IPS-20b (cell line): ENCODE measurements around the gene TMEM167B.

Source experiments
- H3K27ac ChIP-seq: one replicate; pipeline ENCODE4 v1.5.1; 2013; ENCODE audit warnings: low read length
- H3K27me3 ChIP-seq: 2 replicates; pipeline ENCODE4 v1.6.1; 2013; ENCODE audit warnings: mild to moderate bottlenecking, low read length, inconsistent platforms; ENCODE audit not compliant: insufficient read depth
- H3K36me3 ChIP-seq: 2 replicates; pipeline ENCODE4 v1.6.1; 2013; ENCODE audit warnings: low read depth, mild to moderate bottlenecking, inconsistent platforms, low read length, moderate library complexity; ENCODE audit not compliant: insufficient read depth
- H3K4me1 ChIP-seq: 2 replicates; pipeline ENCODE4 v1.6.1; 2013; ENCODE audit warnings: mild to moderate bottlenecking, control low read depth, inconsistent platforms, low read length, moderate library complexity; ENCODE audit not compliant: insufficient read depth
- H3K4me3 ChIP-seq: 2 replicates; pipeline ENCODE4 v1.5.1; 2013; ENCODE audit warnings: mild to moderate bottlenecking, low read length, inconsistent platforms
- H3K9ac ChIP-seq: 2 replicates; pipeline ENCODE4 v1.6.1; 2013; ENCODE audit warnings: low read depth, mild to moderate bottlenecking, inconsistent platforms, low read length, moderate library complexity
- H3K9me3 ChIP-seq: 2 replicates; pipeline ENCODE4 v1.6.1; 2013; ENCODE audit warnings: mild to moderate bottlenecking, low read depth, low read length, inconsistent platforms; ENCODE audit not compliant: insufficient read depth

The TMEM167B gene

GRCh38 chr1:109084563-109085517 lies 5.7 kb upstream of the TMEM167B start:
- H3K4me3 ChIP-seq: no peak overlapping the region
- peaks cover 4% of the 10 kb centered on the region; the same call in 1 of the 2 replicates for H3K4me1 ChIP-seq
- H3K36me3 ChIP-seq: no peaks in the 10 kb centered on the region
- no peak overlapping the region for H3K27ac ChIP-seq
- no peaks in the 10 kb centered on the region for H3K27me3 ChIP-seq
- no peak overlapping the region for H3K9ac ChIP-seq
- no peaks in the 10 kb centered on the region for H3K9me3 ChIP-seq

DNA sequence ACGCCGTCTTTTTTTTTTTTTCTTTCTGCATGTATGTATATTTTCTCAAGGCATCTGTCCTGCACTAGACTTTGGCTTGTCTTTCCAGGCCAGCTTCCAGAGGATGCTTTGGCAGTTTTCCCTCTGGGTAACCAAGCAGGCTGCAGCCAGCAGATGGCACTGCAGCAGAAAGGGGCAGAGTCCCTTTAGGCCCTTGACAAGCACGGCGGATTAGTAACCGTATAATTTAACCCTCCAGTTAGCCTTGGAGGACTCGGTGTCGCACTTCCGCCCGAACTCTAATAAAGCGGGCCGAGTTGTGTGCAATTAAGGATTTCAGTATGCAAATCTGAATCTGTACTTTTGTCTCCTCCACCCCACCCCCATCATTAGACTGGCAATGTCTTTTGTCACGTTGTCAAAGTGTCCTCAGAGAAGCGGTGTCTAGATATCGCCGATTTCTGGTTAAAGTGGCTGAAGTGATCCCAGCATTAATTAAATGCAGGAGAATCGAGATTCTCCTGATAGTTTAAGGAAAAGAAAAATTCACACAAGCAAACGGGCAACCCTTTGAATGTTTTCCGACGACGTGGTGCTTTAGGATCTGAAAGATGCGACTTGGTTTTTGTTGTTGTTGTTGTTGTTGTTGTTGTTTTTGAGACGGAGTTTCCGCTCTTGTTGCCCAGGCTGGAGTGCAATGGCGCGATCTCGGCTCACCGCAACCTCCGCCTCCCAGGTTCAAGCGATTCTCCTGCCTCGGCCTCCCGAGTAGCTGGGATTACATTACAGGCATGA lies 1.1 kb upstream of the TMEM167B start:
- no peak overlapping the region for H3K9ac ChIP-seq
- no peaks in the 10 kb centered on the region for H3K9me3 ChIP-seq
- peak overlapping the region; percentile 91; the same call in 1 of the 2 replicates for H3K4me3 ChIP-seq
- no peaks in the 10 kb centered on the region for H3K27me3 ChIP-seq
- no peak overlapping the region for H3K27ac ChIP-seq
- peaks cover 9% of the 10 kb centered on the region for H3K4me1 ChIP-seq
- peaks cover 7% of the 10 kb centered on the region for H3K36me3 ChIP-seq

DNA sequence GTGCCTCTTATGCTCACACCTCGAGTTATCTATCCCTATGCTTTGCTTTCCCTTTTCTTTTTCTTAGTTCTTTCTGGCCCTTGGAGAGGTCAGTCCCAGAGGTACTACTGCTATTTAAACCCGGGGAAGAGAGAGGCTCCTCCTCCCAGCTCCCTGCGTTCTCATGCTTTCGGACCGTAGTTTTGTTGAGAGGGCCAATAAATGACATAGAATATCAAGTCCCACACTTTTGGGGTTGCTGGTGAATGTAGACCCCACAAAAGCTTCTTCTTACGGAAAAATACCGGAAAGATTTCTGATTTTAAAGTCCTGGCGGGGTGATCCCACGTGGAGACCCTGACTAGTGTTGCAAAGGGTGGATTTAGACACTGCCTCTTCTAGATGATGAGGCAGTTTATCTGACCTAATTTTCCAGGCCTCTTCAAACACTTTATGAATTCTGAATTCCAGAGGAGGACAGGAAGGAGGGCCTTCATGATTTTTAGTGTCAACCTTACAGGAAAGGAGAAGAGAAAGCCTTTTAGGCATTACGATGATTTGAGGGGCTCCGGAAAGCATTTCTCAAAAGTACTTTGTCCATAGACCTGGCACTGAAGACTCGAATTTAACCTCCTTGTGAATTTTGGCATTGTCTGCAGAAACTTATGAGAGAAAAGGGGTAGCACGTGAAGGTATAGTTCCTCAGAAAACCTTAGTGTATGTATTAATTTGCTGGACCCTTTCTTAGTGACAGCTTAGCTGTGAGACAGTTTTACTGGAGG lies 694 bp downstream of the TMEM167B start:
- H3K9ac ChIP-seq: peak overlapping the region; percentile 90
- no peaks in the 10 kb centered on the region for H3K9me3 ChIP-seq
- H3K4me3 ChIP-seq: peak overlapping the region; percentile 91
- no peak overlapping the region for H3K27ac ChIP-seq
- H3K4me1 ChIP-seq: peaks cover 9% of the 10 kb centered on the region
- H3K36me3 ChIP-seq: peaks cover 15% of the 10 kb centered on the region
- no peaks in the 10 kb centered on the region for H3K27me3 ChIP-seq

DNA sequence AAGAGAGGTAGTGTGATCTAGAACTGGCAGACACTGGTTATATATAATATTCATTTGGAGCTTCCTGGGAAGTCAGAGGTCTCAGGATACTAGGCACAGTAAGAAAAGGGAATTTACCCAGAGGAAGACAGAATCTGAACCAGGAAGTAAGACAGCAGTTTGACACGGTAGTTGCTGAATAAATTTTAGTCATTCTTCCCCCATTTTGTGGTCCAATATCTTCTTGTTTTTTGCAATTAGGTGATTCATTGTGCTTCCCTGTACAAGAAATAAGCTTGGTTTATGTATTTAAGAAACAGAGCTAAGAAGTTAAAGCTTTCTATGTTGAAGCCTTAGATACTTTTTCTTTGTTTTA lies 1.3 kb downstream of the TMEM167B start:
- Histone ChIP-seq H3K4me1 (peaks cover 9% of the 10 kb centered on the region), H3K9me3 (no peaks in the 10 kb centered on the region), H3K27me3 (no peaks in the 10 kb centered on the region), H3K27ac (no peak overlapping the region), H3K36me3 (peaks cover 15% of the 10 kb centered on the region), H3K4me3 (peak overlapping the region; percentile 91), H3K9ac (peak overlapping the region; percentile 90)

GRCh38 chr1:109094377-109094803 lies 3.8 kb downstream of the TMEM167B start:
- H3K27me3 ChIP-seq: no peaks in the 10 kb centered on the region
- H3K9ac ChIP-seq: no peak overlapping the region
- no peak overlapping the region for H3K4me3 ChIP-seq
- no peak overlapping the region for H3K27ac ChIP-seq
- peaks cover 15% of the 10 kb centered on the region for H3K36me3 ChIP-seq
- H3K4me1 ChIP-seq: peaks cover 9% of the 10 kb centered on the region
- H3K9me3 ChIP-seq: no peaks in the 10 kb centered on the region

- Histone ChIP-seq H3K4me1 (peaks cover 9% of the 10 kb centered on the region), H3K27me3 (no peaks in the 10 kb centered on the region), H3K9ac (no peak overlapping the region), H3K36me3 (peaks cover 15% of the 10 kb centered on the region), H3K9me3 (no peaks in the 10 kb centered on the region), H3K4me3 (no peak overlapping the region), H3K27ac (no peak overlapping the region)
Measured at GRCh38 chr1:109094871-109095270, 4.3 kb downstream of the TMEM167B start.

GRCh38 chr1:109095631-109096030 lies 5.1 kb downstream of the TMEM167B start:
- Histone ChIP-seq H3K4me1 (peaks cover 9% of the 10 kb centered on the region), H3K9me3 (no peaks in the 10 kb centered on the region), H3K9ac (no peak overlapping the region), H3K27ac (no peak overlapping the region), H3K4me3 (no peak overlapping the region), H3K27me3 (no peaks in the 10 kb centered on the region), H3K36me3 (peaks cover 15% of the 10 kb centered on the region)

- Histone ChIP-seq H3K9ac (no peak overlapping the region), H3K4me1 (peaks cover 9% of the 10 kb centered on the region), H3K9me3 (no peaks in the 10 kb centered on the region), H3K4me3 (no peak overlapping the region), H3K27me3 (no peaks in the 10 kb centered on the region), H3K27ac (no peak overlapping the region), H3K36me3 (peaks cover 15% of the 10 kb centered on the region)
Measured at GRCh38 chr1:109096120-109096519, 5.6 kb downstream of the TMEM167B start.

GRCh38 chr1:109099938-109100773 lies 9.6 kb downstream of the TMEM167B start:
- peak overlapping the region; percentile 40 for H3K27ac ChIP-seq
- peaks cover 8% of the 10 kb centered on the region; the same call in 1 of the 2 replicates for H3K36me3 ChIP-seq
- H3K9ac ChIP-seq: peak overlapping the region; percentile 97
- H3K4me1 ChIP-seq: no peaks in the 10 kb centered on the region
- H3K9me3 ChIP-seq: no peaks in the 10 kb centered on the region
- peak overlapping the region; percentile 98 for H3K4me3 ChIP-seq
- H3K27me3 ChIP-seq: no peaks in the 10 kb centered on the region

DNA sequence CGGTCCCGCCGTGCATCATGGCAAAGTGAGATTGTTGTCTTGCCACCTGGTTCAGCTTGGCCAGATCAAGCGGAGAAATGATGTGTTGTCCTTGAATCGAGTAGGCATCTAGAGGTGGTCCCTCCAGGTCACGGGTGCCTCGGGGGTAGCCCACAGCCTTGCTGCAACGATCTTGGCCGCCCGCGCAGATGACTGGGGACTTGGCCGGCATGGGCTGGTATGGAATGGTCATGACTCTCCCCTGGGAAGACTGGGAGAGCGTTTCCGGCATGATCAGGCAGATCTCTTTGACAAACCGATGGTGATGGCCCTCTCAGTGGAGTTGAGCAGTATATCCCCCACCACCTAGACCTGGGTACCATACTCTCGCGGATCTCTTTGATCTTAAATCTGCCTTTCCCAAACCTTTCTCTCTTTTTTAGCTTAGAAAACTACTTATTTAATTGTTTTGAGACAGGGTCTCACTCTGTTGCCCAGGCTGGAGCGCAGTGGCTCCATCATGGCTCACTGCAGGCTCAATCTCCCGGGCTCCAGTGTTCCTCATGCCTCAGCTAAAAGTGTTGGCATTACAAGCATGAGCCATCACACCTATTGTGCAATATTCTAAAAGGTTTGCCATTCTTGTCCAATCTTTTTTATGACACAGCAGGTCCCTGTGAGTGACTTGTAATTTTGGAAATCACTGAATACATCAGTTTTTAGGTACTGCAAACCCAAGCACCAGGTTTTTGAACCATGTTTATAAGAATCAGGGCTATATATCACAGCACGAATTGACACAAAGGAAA lies 14.0 kb downstream of the TMEM167B start:
- no peak overlapping the region for H3K4me3 ChIP-seq
- no peaks in the 10 kb centered on the region for H3K9me3 ChIP-seq
- no peaks in the 10 kb centered on the region for H3K4me1 ChIP-seq
- H3K36me3 ChIP-seq: peaks cover 7% of the 10 kb centered on the region; the same call in 1 of the 2 replicates
- H3K27me3 ChIP-seq: peaks cover 9% of the 10 kb centered on the region
- no peak overlapping the region for H3K9ac ChIP-seq
- no peak overlapping the region for H3K27ac ChIP-seq
